OCI-LY7 (cell line): ENCODE measurements around the gene ALOX5. TPM values are rescaled to one million over a fixed set of nuclear protein-coding genes. Genes with fewer than 3 reads are reported as not detected.
"Not testable (repeated sequence)": the region's sequence is repeated elsewhere in the genome, so short reads cannot be mapped to it uniquely, and the experiment has no call there.

Experiments
- BruUV-seq: library from RNA; stranded (reverse); fragments of 400-500 nt; replicated peaks from 2 replicates; lab custom pipeline; 2021; lab: Mats Ljungman, UMichigan
- CTCF ChIA-PET: fragments of 300-600 bp; sonication (Branson Sonifier 250); formaldehyde crosslinking; loops from one replicate; lab custom pipeline; 2022; ENCODE audit warnings: antibody characterized with exemption; ENCODE audit not compliant: unreplicated experiment; lab: Charles Lee
- POLR2A ChIA-PET: fragments of 300-600 bp; sonication (Branson Sonifier 250); formaldehyde crosslinking; loops from one replicate; lab custom pipeline; 2022; ENCODE audit warnings: antibody characterized with exemption; lab: Charles Lee
- DNase-seq: peaks from one replicate; pipeline ENCODE4 v3.0.0-alpha.2; 2015; ENCODE audit warnings: low spot score
- H2AFZ ChIP-seq: fragments of 200-600 bp; sonication (generic), shearing (Covaris generic); 2 replicates; pipeline ENCODE4 v1.6.1; 2014; ENCODE audit warnings: mild to moderate bottlenecking, antibody characterized with exemption, low read length, moderate library complexity
- H3K27ac ChIP-seq: fragments of 200-600 bp; sonication (generic); 2 replicates; pipeline ENCODE4 v1.5.1; 2014; ENCODE audit warnings: mixed run types, low read depth, mild to moderate bottlenecking, moderate library complexity, low read length, inconsistent platforms; ENCODE audit not compliant: poor library complexity, severe bottlenecking
- H3K36me3 ChIP-seq: fragments of 200-600 bp; sonication (generic); 2 replicates; pipeline ENCODE4 v1.6.1; 2014; ENCODE audit warnings: mild to moderate bottlenecking, antibody characterized with exemption, low read length, moderate library complexity, mixed read lengths; ENCODE audit not compliant: insufficient read depth
- H3K4me1 ChIP-seq: fragments of 200-600 bp; sonication (generic); 2 replicates; pipeline ENCODE4 v1.5.1; 2014; ENCODE audit warnings: mild to moderate bottlenecking, low read length; ENCODE audit not compliant: insufficient read depth, poor library complexity, severe bottlenecking
- H3K4me2 ChIP-seq: fragments of 200-600 bp; sonication (generic); 2 replicates; pipeline ENCODE4 v1.6.1; 2014; ENCODE audit warnings: mild to moderate bottlenecking, low read length
- H3K4me3 ChIP-seq: fragments of 200-600 bp; sonication (generic); 2 replicates; pipeline ENCODE4 v1.5.1; 2014; ENCODE audit warnings: mild to moderate bottlenecking, low read depth, low read length; ENCODE audit not compliant: poor library complexity, severe bottlenecking
- H3K79me2 ChIP-seq: fragments of 200-600 bp; sonication (generic); 2 replicates; pipeline ENCODE4 v1.6.1; 2016; ENCODE audit warnings: low read depth, mild to moderate bottlenecking, low read length, moderate library complexity, mixed read lengths; ENCODE audit not compliant: insufficient read depth
- H3K9me2 ChIP-seq: fragments of 200-600 bp; sonication (generic); 2 replicates; pipeline ENCODE4 v1.6.1; 2016; ENCODE audit warnings: mild to moderate bottlenecking, low read length, mixed read lengths; ENCODE audit not compliant: insufficient read depth
- H3K9me3 ChIP-seq: fragments of 200-600 bp; sonication (generic); 2 replicates; pipeline ENCODE4 v1.6.1; 2014; ENCODE audit warnings: mild to moderate bottlenecking, mixed run types, low read length, mixed read lengths
- H4K20me1 ChIP-seq: fragments of 200-600 bp; sonication (generic); 2 replicates; pipeline ENCODE4 v1.6.1; 2014; ENCODE audit warnings: mild to moderate bottlenecking, antibody characterized with exemption, low read length, moderate library complexity, mixed read lengths; ENCODE audit not compliant: insufficient read depth
- CTCF ChIP-seq: fragments of 200-600 bp; sonication (generic); conservative IDR thresholded peaks from 2 replicates; pipeline ENCODE4 v1.5.1; 2014; ENCODE audit warnings: mild to moderate bottlenecking, antibody characterized with exemption, low read length, moderate library complexity, mixed read lengths
- EZH2phosphoT487 ChIP-seq: fragments of 200-600 bp; sonication (generic); IDR thresholded peaks from 2 replicates; pipeline ENCODE4 v1.6.1; 2018; ENCODE audit warnings: low read depth, borderline replicate concordance, mild to moderate bottlenecking, mixed run types, antibody characterized with exemption, low read length, moderate library complexity, mixed read lengths
- intact Hi-C: fragments of 100-400 bp; cut with micrococcal nuclease; formaldehyde crosslinking; loops from one replicate; pipeline ENCODE4 v1.10.0; 2022; ENCODE audit not compliant: unreplicated experiment
- total RNA-seq, 2 experiments: library from RNA; depleted of rRNA in 1 of 2; stranded (reverse); fragments of >200 nt in 1 of 2; shearing (Covaris generic) in 1 of 2; gene quantifications; 2 replicates each; pipeline ENCODE4 v1.2.3, GENCODE V29; 2014 to 2022

Gene ALOX5
- total RNA-seq, 2 experiments from 2014 or later = 139 to 164 TPM

GRCh38 chr10:45411607-45411940 is 37.6 kb downstream of the ALOX5 start:
- intact Hi-C loops = no loop called here
- Histone ChIP-seq H3K9me3 (no peaks in the 10 kb centered on the region), H3K79me2 (peaks cover 18% of the 10 kb centered on the region; the same call in 1 of the 2 replicates), H3K9me2 (no peaks in the 10 kb centered on the region), H3K36me3 (peaks cover 89% of the 10 kb centered on the region), H3K4me1 (no peaks in the 10 kb centered on the region), H3K27ac (no peak overlapping the region), H3K4me2 (no peak overlapping the region), H4K20me1 (no peaks in the 10 kb centered on the region), H3K4me3 (no peak overlapping the region), H2AFZ (no peak overlapping the region)
- POLR2A ChIA-PET = no interaction called here
- TF ChIP-seq CTCF (no peak), EZH2phosphoT487 (no peak)
- CTCF ChIA-PET = no interaction called here
- no peak for DNase-seq
- BruUV-seq = no TSS peak

GRCh38 chr10:45415062-45415461 is 41.0 kb downstream of the ALOX5 start:
- H3K36me3 ChIP-seq = peaks cover 80% of the 10 kb centered on the region
- H3K9me3 ChIP-seq, H4K20me1 ChIP-seq, CTCF ChIA-PET, DNase-seq, H3K27ac ChIP-seq, POLR2A ChIA-PET, BruUV-seq, H3K9me2 ChIP-seq, intact Hi-C loops, H2AFZ ChIP-seq, H3K4me3 ChIP-seq, H3K4me2 ChIP-seq, H3K79me2 ChIP-seq: not testable (repeated sequence)
- peaks cover 21% of the 10 kb centered on the region for H3K4me1 ChIP-seq

- CTCF ChIA-PET = no interaction called here
- H3K4me2 ChIP-seq = no peak overlapping the region
- no peak overlapping the region for H3K27ac ChIP-seq
Measured at GRCh38 chr10:45416603-45417002, 42.6 kb downstream of the ALOX5 start.

More at GRCh38 chr10:45416603-45417002, 42.6 kb downstream of the ALOX5 start:
- intact Hi-C loops = no loop called here
- Histone ChIP-seq H2AFZ (no peak overlapping the region), H3K9me3 (no peaks in the 10 kb centered on the region), H4K20me1 (peaks cover 10% of the 10 kb centered on the region; the same call in 1 of the 2 replicates), H3K9me2 (no peaks in the 10 kb centered on the region), H3K4me3 (no peak overlapping the region), H3K36me3 (peaks cover 76% of the 10 kb centered on the region), H3K4me1 (peaks cover 34% of the 10 kb centered on the region), H3K79me2 (0 out of 2 replicates have a peak, but pooled peaks cover 5% of the 10 kb centered on the region)
- TF ChIP-seq CTCF (no peak), EZH2phosphoT487 (no peak)
- POLR2A ChIA-PET = no interaction called here
- DNase-seq = no peak
- BruUV-seq = no TSS peak
